ENCODE results near the gene PPARG. TPM values are rescaled to one million over a fixed set of nuclear protein-coding genes. Genes with fewer than 3 reads are reported as not detected.

Gene PPARG
- total RNA-seq, 4 donors from 2014 or later: 9.7 to 17.8 (median 11.7) TPM

DNA sequence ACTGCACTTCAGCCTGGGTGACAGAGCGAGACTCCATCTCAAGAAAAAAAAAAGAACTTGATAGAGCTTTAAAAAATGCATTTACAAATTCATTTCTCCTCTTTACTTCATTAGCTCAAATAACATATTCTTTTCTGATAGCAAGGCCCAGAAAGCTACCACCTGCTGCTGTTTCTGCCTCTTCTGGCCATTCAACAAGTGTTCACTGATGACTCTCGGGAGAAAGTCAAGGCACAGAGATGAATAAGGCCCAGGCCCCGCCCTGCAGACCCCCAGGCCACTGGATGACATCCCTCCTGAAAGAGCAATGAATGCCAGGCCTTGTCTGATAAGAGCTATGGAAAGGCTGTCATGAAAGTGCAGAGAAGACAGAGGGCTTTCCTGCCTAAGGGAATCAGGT lies 181.8 kb downstream of the PPARG start:
- DNase-seq (ENCODE audit: low spot score in 2 of 2): no peak
- WGBS: 89% methylated on average over 3 of the region's 3 CpGs
- H3K4me3 ChIP-seq: no peak overlapping the region
- no peak overlapping the region for H3K27ac ChIP-seq
- no peaks in the 10 kb centered on the region for H3K36me3 ChIP-seq
- H3K4me1 ChIP-seq: peaks cover under 1% of the 10 kb centered on the region
- no peaks in the 10 kb centered on the region for H3K27me3 ChIP-seq
- no peak for TF ChIP-seq POLR2A (IDR thresholded peaks at IDR 0.05)
- no peaks in the 10 kb centered on the region for H3K9me3 ChIP-seq

DNA sequence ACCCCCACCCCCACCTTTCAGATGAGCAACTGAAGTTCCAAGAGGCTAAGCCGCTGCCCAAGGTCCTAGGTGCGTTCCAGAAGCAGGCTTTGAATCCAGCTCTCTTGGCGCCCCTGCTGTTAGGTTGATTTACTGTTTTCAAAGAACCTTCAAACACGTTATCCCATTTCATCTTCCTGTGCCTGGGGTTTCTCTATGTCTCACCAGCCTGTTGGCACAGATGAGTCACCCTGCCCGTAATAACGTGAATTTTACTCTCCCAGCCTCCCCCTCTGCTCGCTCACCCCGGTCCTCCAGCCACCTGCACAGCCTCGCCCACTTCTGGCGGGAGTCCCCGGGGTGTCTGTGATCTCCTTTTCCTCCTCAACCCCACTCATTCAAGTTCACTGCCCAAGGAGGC lies 182.4 kb downstream of the PPARG start:
- TF ChIP-seq POLR2A (IDR thresholded peaks at IDR 0.05): no peak
- TF ChIP-seq POLR2AphosphoS5 (IDR thresholded peaks at IDR 0.05): no peak
- TF ChIP-seq EP300 (IDR thresholded peaks at IDR 0.05): no peak
- no peak for TF ChIP-seq CTCF (IDR thresholded peaks at IDR 0.05)
- DNase-seq (ENCODE audit: low spot score in 2 of 2): no peak
- H3K27ac ChIP-seq: no peak overlapping the region
- no peak overlapping the region for H3K4me3 ChIP-seq
- no peaks in the 10 kb centered on the region for H3K27me3 ChIP-seq
- H3K4me1 ChIP-seq: peaks cover 6% of the 10 kb centered on the region
- WGBS: 43% methylated on average over 11 of the region's 11 CpGs
- no peaks in the 10 kb centered on the region for H3K36me3 ChIP-seq
- no peaks in the 10 kb centered on the region for H3K9me3 ChIP-seq

DNA sequence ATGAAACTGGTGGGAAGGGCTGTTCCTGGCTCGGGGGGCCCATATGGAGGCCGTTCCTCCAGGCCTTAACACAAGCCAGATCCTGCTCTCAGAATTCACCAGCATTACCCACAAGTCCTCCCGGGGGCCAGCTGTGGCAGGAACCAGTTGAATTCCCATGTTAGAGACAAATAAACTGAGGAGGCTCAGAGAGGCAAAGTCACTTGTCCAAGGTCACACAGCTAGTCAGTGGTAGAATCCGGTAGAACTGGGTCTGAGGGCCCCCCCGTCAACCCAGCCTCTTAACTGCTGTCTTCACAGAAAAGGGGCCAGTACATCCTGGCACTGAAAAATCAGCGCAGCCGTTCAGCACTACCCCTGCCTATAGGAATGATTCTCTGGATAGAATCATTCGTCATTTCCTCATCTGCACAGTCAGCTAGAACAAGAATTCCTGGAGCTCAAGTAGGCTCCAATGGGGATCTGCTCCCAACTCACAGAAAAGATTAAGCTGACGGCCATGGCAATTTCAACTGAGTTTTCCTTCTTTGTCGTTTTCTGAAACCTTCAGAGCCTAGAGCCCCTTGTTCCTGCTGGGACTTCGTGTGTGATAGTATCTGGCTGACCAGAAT lies 183.2 kb downstream of the PPARG start:
- no peaks in the 10 kb centered on the region for H3K27me3 ChIP-seq
- 86% methylated on average over 11 of the region's 11 CpGs for WGBS
- TF ChIP-seq POLR2AphosphoS5 (IDR thresholded peaks at IDR 0.05) (no peak), CTCF (IDR thresholded peaks at IDR 0.05) (no peak), POLR2A (IDR thresholded peaks at IDR 0.05) (no peak), EP300 (IDR thresholded peaks at IDR 0.05) (no peak)
- H3K36me3 ChIP-seq: no peaks in the 10 kb centered on the region
- no peak overlapping the region for H3K4me3 ChIP-seq
- H3K9me3 ChIP-seq: no peaks in the 10 kb centered on the region
- H3K4me1 ChIP-seq: peaks cover 6% of the 10 kb centered on the region
- DNase-seq (ENCODE audit: low spot score in 2 of 2): peak in 1 of 2 donors; percentile 18
- no peak overlapping the region for H3K27ac ChIP-seq

DNA sequence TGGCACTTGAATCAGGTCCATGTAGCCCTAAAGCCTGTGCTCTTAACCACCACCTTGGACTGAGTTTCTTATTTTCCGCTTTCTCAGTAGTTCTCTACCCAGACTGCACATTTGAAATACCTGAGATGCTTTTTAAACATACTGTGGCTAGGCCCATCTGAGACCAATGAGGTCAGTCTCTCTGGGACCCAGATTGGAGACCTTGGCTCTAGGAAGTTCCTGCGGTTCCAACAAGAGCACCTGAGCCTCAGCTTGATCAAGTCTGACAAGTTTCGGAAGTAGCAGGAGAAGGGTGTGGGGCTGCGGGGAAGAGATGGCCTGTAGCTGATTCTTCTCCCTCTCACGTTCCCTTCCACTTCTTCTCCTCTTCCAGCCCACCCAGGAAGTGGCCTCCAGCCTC lies 183.9 kb downstream of the PPARG start:
- 84% methylated on average over 5 of the region's 5 CpGs for WGBS
- H3K27ac ChIP-seq: no peak overlapping the region
- no peak for TF ChIP-seq POLR2A (IDR thresholded peaks at IDR 0.05)
- no peak for TF ChIP-seq EP300 (IDR thresholded peaks at IDR 0.05)
- TF ChIP-seq CTCF (IDR thresholded peaks at IDR 0.05): no peak
- no peak for TF ChIP-seq POLR2AphosphoS5 (IDR thresholded peaks at IDR 0.05)

DNA sequence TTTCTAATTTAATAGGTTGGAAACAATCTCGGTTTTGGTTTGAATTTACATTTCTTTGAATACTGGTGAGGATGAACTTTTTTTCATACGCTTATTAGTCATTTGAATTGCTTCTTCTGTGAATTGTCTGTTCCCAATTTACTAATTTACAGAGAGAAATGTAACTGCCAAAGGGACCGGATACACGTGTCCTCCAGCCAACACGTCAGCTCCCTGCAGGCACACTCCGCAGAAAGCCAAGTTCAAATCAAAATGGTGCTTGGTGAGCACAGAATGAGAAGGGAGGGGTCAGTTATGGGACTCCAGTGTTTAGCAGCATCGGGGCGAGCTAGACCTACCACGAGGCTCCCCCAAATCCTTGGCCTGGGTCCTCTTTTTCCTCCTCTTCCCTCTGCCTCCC lies 184.6 kb downstream of the PPARG start:
- no peak for DNase-seq (ENCODE audit: low spot score in 2 of 2)
- TF ChIP-seq CTCF (IDR thresholded peaks at IDR 0.05): no peak

More for the DNA sequence above, 183.9 kb downstream of the PPARG start:
- Histone ChIP-seq H3K4me3 (no peak overlapping the region), H3K27me3 (no peaks in the 10 kb centered on the region), H3K9me3 (no peaks in the 10 kb centered on the region), H3K36me3 (no peaks in the 10 kb centered on the region), H3K4me1 (peaks cover 6% of the 10 kb centered on the region)
- peak in 1 of 2 donors; percentile 45 for DNase-seq (ENCODE audit: low spot score in 2 of 2)

More for the DNA sequence above, 184.6 kb downstream of the PPARG start:
- Histone ChIP-seq H3K9me3 (no peaks in the 10 kb centered on the region), H3K4me3 (no peak overlapping the region), H3K36me3 (no peaks in the 10 kb centered on the region), H3K4me1 (peaks cover 6% of the 10 kb centered on the region), H3K27ac (no peak overlapping the region), H3K27me3 (no peaks in the 10 kb centered on the region)
- 67% methylated on average over 9 of the region's 9 CpGs for WGBS

Data from suprapubic skin (tissue), 4 donors.